Sigmoid colon (tissue), 4 donors: ENCODE data around the gene SYTL2.

Source experiments
- CTCF ChIP-seq, 4 experiments: fragments of 450-650 bp in 3 of 4; fragments of 200-600 bp in 1 of 4; IDR thresholded peaks; one replicate each; pipeline ENCODE4 v1.5.1; 2016 to 2019; ENCODE audit warnings: antibody characterized with exemption in 4 of 4, mild to moderate bottlenecking in 3 of 4, moderate library complexity in 2 of 4
- EP300 ChIP-seq, 4 donors: sonication (generic); formaldehyde crosslinking; IDR thresholded peaks; one replicate each; pipeline ENCODE4 v1.6.1; 2017; ENCODE audit warnings: antibody characterized with exemption in 4 of 4
- POLR2A ChIP-seq, 2 donors: fragments of 450-650 bp; IDR thresholded peaks; one replicate each; pipeline ENCODE4 v1.6.1; 2016; ENCODE audit warnings: antibody characterized with exemption in 2 of 2, mild to moderate bottlenecking in 2 of 2, moderate library complexity in 2 of 2

- TF ChIP-seq CTCF (IDR thresholded peaks at IDR 0.05) = no peak
- no peak for TF ChIP-seq EP300 (IDR thresholded peaks at IDR 0.05)
- TF ChIP-seq POLR2A (IDR thresholded peaks at IDR 0.05) = no peak
Measured at GRCh38 chr11:85746670-85747069, 64.3 kb downstream of the SYTL2 start.
